GM18868 (cell line): ENCODE results near the gene SIAH2.
A peak's percentile ranks its signal among the peaks of the same experiment; 100 is the strongest.
"Not testable (repeated sequence)": the region's sequence is repeated elsewhere in the genome, so short reads cannot be mapped to it uniquely, and the experiment has no call there.

Source experiments
- ATAC-seq: cut with Tn5 transposase; IDR thresholded peaks from one replicate; pipeline ENCODE4 v1.9.1; 2021; ENCODE audit warnings: mild to moderate bottlenecking, moderate library complexity; ENCODE audit not compliant: unreplicated experiment

Gene SIAH2, protein sequence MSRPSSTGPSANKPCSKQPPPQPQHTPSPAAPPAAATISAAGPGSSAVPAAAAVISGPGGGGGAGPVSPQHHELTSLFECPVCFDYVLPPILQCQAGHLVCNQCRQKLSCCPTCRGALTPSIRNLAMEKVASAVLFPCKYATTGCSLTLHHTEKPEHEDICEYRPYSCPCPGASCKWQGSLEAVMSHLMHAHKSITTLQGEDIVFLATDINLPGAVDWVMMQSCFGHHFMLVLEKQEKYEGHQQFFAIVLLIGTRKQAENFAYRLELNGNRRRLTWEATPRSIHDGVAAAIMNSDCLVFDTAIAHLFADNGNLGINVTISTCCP

DNA sequence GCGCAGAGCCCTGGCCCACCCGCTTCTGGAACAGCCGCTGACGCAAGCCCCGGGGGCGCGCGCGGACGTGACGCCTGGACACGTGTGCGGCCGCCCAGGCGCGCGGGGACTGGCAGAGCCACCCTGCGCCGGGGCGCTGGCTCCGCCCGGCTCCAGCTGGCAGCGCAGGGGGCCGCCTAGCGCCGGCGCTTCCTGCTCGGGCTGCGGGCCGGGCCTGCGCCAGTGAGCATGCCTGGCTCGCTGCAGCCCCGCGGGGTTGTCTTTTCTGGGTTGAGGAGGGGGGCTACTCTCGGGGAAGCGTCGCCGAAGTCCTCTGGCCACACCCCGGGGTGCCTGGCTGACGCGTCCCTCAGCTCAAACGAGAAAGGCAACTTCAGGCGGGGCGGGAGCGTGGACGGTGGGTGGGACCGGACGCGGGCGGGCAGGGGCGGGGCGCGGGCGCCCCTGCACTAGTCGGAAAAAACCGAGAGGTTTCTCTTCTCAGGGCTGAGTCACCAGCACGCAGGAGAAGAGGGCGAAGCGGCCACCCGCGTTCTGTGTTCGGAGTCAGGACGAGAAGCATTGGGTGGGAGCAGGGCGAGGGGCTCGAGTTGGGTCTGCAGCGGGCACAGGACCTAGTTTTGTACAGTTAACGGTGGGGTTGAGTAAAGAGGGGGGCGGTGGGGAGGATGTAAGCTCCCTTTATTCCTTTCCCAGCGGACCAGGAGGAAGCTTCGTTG is at the start of gene SIAH2:
SIAH2 (minus strand) TSS at position 48 of the 719 bp plus-strand sequence. CDS start 320 bp downstream, outside the sequence.
- ATAC-seq = peak; percentile 64

GRCh38 chr3:150811984-150812383 is 49.0 kb upstream of the SIAH2 start:
- no peak for ATAC-seq

DNA sequence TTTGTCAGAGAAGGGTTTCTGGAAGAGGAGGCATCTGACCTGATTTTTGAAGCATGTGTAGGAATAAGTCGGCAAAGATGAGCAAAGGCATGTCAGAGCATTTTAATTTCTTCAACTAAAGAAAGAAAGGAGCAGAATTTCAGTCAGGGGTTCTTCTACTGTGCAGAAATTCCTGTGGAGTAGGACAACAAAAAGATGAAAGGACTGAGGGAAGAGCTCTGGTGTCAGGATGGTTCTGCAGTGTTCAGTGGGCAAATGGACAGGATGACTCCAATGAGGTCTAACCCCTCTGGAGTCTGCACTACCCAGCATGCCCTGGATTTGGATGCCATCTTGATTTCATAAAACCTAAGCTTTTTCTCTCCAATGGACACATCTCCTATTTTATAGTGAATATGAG is 47.7 kb upstream of the SIAH2 start:
- ATAC-seq = no peak

- no peak for ATAC-seq
Measured at GRCh38 chr3:150806185-150806835, 43.3 kb upstream of the SIAH2 start.

DNA sequence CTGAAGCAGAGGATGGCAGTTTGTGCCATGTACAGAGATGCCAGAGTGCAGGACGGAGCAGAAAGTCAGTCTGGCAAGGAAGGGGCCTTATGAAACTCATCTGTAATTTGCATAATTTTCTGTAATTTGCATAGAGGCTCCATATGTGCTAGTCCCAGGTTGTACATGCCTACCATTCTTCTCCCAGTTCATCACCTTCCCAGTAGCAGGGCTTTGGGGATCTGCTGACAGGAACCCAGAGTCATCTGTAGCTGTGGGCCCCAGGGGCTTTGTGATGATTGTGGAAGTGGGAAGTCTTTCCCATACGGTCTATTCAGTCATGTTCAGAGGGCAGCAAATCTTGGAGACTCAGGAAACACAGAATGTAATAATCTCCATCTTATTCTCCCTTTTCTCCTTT is 42.4 kb upstream of the SIAH2 start:
- ATAC-seq = no peak

GRCh38 chr3:150803440-150803985 is 40.5 kb upstream of the SIAH2 start:
- ATAC-seq = no peak

GRCh38 chr3:150800722-150801121 is 37.8 kb upstream of the SIAH2 start:
- ATAC-seq = no peak

- no peak for ATAC-seq
Measured at GRCh38 chr3:150798122-150798618, 35.2 kb upstream of the SIAH2 start.

DNA sequence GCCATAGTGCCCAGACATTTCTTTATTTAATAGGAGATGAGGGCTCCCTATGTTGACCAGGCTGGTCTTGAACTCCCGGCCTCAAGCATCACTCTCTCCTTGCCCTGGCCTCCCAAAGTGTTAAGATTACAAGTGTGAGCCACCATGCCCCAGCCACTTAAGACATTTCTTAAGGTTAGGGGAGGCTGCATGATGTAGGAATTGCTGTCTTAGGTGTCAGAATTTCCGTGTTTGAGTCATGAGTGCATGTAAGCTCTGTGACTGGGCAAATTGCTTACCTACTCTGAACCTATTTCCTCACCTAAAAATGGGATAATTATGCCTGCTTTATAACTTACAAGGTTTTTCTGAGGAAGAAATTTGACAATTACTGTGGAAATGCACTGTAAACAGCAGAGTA is 34.2 kb upstream of the SIAH2 start:
- ATAC-seq = no peak

DNA sequence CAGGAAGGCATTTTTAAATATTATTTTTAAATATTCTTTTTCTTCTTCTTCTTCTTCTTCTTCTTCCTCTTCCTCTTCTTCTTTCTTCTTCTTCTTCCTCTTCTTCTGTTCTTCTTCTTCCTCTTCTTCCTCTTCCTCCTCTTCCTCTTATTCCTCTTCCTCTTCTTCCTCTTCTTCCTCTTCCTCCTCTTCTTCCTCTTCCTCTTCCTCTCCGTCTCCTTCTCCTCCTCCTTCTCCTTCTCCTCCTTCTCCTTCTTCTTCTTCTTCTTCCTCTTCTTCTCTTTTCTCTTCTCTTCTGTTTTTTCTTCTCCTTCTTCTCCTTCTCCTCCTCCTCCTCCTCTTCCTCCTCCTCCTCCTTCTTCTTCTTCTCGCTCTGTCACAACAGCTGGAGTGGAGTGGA is 33.6 kb upstream of the SIAH2 start:
- ATAC-seq = not testable (repeated sequence)

GRCh38 chr3:150793641-150794040 is 30.7 kb upstream of the SIAH2 start:
- ATAC-seq = no peak

DNA sequence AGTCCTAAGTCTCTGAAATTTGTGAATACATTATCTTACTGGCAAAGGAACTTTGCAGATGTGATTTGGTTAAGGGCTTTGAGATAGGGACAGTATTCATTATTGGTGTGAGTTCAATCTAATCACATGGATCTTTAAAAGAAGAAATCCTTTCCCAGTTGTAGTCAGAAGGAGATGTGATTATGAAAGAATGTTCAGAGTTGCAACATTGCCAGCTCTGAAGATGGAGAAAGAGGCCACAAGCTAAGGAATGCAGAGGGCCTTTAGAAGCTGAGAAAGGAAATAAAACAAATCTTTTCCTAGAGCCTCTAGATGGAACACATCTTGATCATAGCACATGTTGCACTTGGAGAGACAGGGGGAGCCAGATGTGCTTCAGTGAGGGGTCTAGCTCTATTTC is 27.7 kb upstream of the SIAH2 start:
- ATAC-seq = no peak

- no peak for ATAC-seq
Measured at GRCh38 chr3:150789451-150789850, 26.5 kb upstream of the SIAH2 start.

DNA sequence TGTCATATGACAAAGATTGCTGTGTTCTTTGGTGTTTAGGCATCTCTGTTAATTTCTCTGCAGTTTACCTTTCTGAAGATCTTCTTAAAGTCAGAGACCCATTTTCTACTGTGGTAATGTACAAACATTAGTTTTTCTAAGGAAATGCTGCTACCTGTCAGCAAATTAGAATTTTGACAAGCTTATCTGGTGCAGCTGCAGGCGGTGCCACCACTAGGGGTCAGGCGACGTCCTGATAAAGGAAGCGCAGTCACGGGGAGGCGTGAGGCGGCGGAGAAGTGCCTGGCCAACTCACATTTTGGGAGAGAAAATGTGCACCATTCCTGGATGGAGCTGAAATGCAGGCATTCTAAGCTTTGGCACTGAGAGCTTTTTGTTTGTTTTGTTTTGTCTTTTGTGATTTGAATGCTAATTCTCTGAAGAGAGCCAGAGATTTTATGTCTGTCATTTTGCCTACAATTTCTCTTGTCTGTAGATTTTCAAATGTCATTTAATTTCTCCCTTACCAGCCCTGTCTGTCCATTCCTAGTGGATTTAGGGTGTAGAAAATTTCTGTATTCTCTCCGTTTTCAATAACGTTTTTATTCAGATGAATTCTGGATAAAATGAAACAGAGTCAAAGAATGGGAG is 24.9 kb upstream of the SIAH2 start:
- ATAC-seq = peak; percentile 56

DNA sequence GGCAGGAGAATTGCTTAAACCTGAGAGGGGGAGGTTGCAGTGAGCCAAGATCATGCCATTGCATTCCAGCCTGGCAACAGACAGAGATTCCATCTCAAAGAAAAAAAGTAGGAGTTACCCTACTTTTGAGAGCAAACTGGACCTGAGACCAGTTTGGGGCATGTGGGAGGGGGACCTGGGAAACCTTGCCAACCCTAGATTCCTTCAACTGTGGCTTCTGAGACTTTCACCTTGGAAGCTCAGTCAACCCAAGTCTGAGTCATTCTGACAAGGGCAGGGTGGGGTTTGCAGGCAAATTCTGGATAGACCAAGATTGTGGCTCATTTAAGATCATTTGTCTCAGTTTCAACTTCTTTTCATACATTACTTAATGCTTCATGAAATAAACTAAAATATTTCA is 23.8 kb upstream of the SIAH2 start:
- no peak for ATAC-seq

DNA sequence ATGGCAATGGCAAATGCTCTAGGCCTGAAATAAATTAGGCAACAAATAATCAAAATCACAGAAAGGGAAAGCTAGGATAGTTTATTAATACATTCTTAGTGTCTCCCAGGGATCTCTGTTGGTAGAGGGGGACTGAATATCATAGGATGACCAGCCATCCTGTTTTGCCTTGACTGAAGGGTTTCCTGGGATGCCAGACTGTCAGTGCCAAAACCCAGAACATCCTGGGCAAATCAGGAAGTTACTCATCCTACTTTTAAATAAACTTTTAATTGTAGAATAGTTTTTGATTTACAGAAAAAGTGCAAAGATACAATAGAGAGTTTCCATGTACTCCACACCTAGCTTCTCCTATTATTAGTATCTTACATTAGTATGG is 21.8 kb upstream of the SIAH2 start:
- ATAC-seq = no peak

DNA sequence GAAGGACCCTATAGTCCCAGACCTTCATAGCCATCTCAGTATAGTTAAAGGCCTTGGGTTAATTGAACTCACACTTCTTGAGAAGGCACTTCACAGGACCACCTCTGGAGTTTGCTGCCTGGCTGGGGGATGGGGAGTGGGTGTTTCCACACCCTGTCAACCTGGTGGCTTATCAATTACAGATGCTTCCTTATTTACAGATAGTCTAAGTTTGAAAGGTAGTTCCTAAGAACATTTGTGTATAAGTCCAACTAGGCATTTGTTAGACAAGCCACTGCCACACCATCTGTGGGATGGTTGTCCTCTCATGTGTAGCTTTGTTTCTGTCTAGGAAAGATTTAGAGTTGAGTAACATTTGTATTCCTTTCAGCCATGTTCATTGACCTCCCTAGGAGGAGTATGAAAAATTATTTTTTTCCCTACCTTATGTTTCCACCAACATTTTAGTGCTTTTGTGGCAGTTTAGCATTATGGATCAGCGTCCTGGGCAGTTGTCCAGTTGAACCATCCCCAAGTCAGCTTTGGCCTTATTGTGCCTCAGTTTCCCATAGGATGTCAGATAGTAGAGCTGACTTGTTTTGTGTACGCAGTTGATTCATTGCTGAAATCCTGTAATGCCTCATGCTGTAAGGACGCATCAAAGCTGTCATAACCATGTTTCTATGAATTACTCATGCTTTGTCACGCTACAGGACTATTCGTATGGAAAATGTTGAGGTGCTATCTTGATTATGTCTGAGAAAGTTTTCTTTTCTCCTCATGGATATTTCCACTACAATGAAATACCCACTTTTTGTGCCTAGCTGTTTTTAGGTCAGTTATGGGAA is 21.2 kb upstream of the SIAH2 start:
- peak; percentile 87 for ATAC-seq

GRCh38 chr3:150783316-150783715 is 20.3 kb upstream of the SIAH2 start:
- ATAC-seq = no peak

DNA sequence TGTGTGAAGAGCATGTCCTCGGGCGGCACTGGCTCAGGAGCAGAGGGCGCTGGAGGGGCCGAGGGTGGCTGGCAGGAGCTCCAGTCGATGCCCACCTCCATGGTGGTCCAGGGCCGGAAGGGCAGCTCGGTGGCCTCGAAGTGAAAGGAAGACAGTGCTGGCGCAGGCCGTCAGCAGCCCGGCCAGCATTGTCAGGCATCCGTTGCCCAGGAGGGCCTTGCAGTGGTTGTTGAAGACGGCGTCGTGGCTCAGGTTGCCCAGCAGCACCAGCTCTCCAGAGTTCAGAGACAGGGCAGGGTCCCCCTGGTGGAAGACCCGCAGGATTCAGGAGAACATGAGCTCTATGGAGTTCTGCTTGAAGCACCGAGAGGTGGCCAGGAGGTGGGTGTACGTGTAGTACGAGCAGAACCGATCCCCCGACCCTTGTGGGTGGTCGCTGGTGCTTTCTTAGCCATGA is 16.5 kb upstream of the SIAH2 start:
- no peak for ATAC-seq

- no peak for ATAC-seq
Measured at GRCh38 chr3:150778793-150779401, 15.9 kb upstream of the SIAH2 start.
